ENCODE data around the gene FYB1. TPM values are rescaled to one million over a fixed set of nuclear protein-coding genes. Genes with fewer than 3 reads are reported as not detected.
A peak's percentile ranks its signal among the peaks of the same experiment; 100 is the strongest.

FYB1 gene
- total RNA-seq, 2 experiments from 2014 or later = 82.8 to 83.0 TPM

DNA sequence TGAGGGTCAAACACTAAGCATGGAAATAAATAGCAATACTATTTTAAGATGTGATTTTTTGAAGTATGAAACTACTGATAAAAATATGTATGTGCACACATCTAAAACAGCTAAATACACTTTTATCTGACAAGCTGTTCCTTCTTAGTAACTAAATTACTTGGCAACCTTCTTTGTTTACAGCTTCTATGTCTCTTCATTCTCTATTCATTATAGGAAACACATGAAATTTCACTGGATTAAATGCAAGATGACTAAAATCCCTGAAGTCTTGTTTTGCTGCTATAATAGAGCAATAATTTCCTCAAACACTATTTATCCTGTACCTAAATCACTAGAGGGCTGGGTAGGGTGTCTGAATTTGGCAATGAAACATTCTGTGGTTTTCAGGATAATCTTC is 156.8 kb downstream of the FYB1 start:
- no peak overlapping the region for H3K27ac Mint-ChIP-seq
- no peak overlapping the region for H3K4me3 Mint-ChIP-seq
- peaks cover 26% of the 10 kb centered on the region for H3K36me3 Mint-ChIP-seq (ENCODE audit: low read depth)
- peaks cover 17% of the 10 kb centered on the region for H3K9me3 Mint-ChIP-seq
- POLR2A ChIA-PET = no interaction called here
- no peak for TF ChIP-seq CTCF (IDR thresholded peaks at IDR 0.05)
- H3K4me1 Mint-ChIP-seq (ENCODE audit: low read depth) = peaks cover 69% of the 10 kb centered on the region
- CTCF ChIA-PET = interaction anchor here (0.9 to 2.5 kb wide), 2 partner anchors 18 to 57 kb away, joined by 4 to 12 read pairs; no protein-coding TSS in a partner anchor
- DNase-seq (no peak), ATAC-seq (no peak)
- no peaks in the 10 kb centered on the region for H3K27me3 Mint-ChIP-seq
- intact Hi-C loops (cut with micrococcal nuclease) = no loop called here

- Mint-ChIP-seq H3K4me1 (ENCODE audit: low read depth) (peaks cover 73% of the 10 kb centered on the region), H3K27me3 (no peaks in the 10 kb centered on the region), H3K9me3 (peaks cover 13% of the 10 kb centered on the region), H3K27ac (peak overlapping the region; percentile 7), H3K4me3 (no peak overlapping the region), H3K36me3 (ENCODE audit: low read depth) (peaks cover 22% of the 10 kb centered on the region)
- CTCF ChIA-PET = interaction anchor here (0.9 to 2.5 kb wide), 2 partner anchors 19 to 56 kb away, joined by 4 to 12 read pairs; no protein-coding TSS in a partner anchor
- DNase-seq = no peak
- ATAC-seq = no peak
- POLR2A ChIA-PET = interaction anchor here (0.6 to 0.7 kb wide), 2 partner anchors 31 to 127 kb away, joined by 3 to 5 read pairs; no protein-coding TSS in a partner anchor
- intact Hi-C loops (cut with micrococcal nuclease) = no loop called here
- no peak for TF ChIP-seq CTCF (IDR thresholded peaks at IDR 0.05)
Observed at GRCh38 chr5:39062104-39062503, 157.3 kb downstream of the FYB1 start.

- POLR2A ChIA-PET = interaction anchor here (1.0 kb wide), 1 partner anchor 16 kb away, joined by 3 read pairs; no protein-coding TSS in a partner anchor
- CTCF ChIA-PET = interaction anchor here (2.3 kb wide), 1 partner anchor 22 kb away, joined by 12 read pairs; no protein-coding TSS in a partner anchor
- ATAC-seq = peak; percentile 30
- Mint-ChIP-seq H3K4me3 (no peak overlapping the region), H3K27ac (no peak overlapping the region), H3K9me3 (no peaks in the 10 kb centered on the region), H3K4me1 (ENCODE audit: low read depth) (peaks cover 72% of the 10 kb centered on the region), H3K36me3 (ENCODE audit: low read depth) (peaks cover 3% of the 10 kb centered on the region), H3K27me3 (no peaks in the 10 kb centered on the region)
- no peak for TF ChIP-seq CTCF (IDR thresholded peaks at IDR 0.05)
- DNase-seq = no peak
- intact Hi-C loops (cut with micrococcal nuclease) = no loop called here
Observed at GRCh38 chr5:39059064-39059463, 160.3 kb downstream of the FYB1 start.

DNA sequence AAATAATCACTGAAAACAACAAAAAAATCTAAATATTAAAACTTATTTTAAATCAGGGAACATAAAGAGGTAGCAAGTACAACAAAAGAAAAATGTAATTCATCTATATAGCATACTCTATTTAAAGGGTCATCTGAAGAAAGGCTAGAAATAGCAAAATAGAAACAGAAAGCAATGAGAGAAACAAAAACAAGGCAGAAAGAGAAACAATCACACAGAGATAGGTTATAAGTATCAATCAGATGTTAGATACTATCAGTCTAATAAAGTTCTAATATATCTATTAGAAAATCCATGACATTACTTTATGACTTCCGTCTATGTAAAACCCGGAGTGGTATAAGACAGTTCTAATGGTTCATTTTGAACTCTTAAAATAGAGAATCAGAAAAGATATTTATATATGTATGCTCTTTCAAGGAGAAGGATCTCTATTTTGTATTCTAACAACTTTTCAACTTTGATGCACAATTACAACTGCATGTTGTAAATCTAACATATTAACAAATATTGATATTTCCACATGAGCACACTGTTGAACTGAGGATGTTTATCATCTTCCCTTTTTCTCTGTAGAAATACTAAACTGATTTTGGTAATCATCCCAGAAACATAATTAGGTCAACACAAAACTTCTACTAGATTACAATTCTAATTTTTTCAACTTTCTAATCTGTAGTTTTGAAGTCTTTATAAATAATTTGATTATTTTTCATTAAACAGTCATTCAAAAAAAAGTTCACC is 161.0 kb downstream of the FYB1 start:
- no peaks in the 10 kb centered on the region for H3K27me3 Mint-ChIP-seq
- CTCF ChIA-PET = no interaction called here
- POLR2A ChIA-PET = interaction anchor here (1.0 kb wide), 1 partner anchor 17 kb away, joined by 3 read pairs; no protein-coding TSS in a partner anchor
- ATAC-seq = peak; percentile 78
- intact Hi-C loops (cut with micrococcal nuclease) = no loop called here
- peak overlapping the region; percentile 3 for H3K27ac Mint-ChIP-seq
- no peaks in the 10 kb centered on the region for H3K9me3 Mint-ChIP-seq
- H3K36me3 Mint-ChIP-seq (ENCODE audit: low read depth) = peaks cover 3% of the 10 kb centered on the region
- no peak for DNase-seq
- TF ChIP-seq CTCF (IDR thresholded peaks at IDR 0.05) = no peak
- peak overlapping the region; percentile 55 for H3K4me3 Mint-ChIP-seq
- H3K4me1 Mint-ChIP-seq (ENCODE audit: low read depth) = peaks cover 71% of the 10 kb centered on the region

DNA sequence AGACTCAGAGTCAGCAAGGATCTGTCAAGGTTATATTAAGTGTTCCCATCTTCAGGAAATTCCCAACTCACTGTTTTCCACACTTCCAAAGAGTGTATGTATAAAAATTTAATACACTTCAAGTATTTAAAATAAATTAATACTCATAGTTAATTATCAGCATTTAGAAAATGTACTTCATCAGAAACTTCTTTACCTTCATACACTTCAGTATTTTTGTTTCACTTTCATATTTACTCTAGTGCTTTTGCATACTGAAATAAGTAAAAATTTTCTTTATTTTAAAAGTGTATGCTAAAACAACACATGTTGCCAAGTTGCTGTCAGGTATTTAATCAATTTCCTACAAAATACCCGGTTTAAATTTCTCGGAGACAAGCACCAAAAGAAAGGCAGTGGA is 161.6 kb downstream of the FYB1 start:
- DNase-seq (no peak), ATAC-seq (peak; percentile 37)
- intact Hi-C loops (cut with micrococcal nuclease) = no loop called here
- Mint-ChIP-seq H3K4me3 (peak overlapping the region; percentile 55), H3K36me3 (ENCODE audit: low read depth) (peaks cover 3% of the 10 kb centered on the region), H3K27me3 (no peaks in the 10 kb centered on the region), H3K9me3 (no peaks in the 10 kb centered on the region), H3K27ac (no peak overlapping the region), H3K4me1 (ENCODE audit: low read depth) (peaks cover 68% of the 10 kb centered on the region)
- POLR2A ChIA-PET = no interaction called here
- TF ChIP-seq CTCF (IDR thresholded peaks at IDR 0.05) = no peak
- CTCF ChIA-PET = no interaction called here

Measured in activated CD8-positive, alpha-beta T cell treated with anti-CD3 and anti-CD28 coated beads for 36 hours (primary cell).